SK-N-DZ (cell line): Measurements from ENCODE around the gene HMGN4. TPM values are rescaled to one million over a fixed set of nuclear protein-coding genes. Genes with fewer than 3 reads are reported as not detected.
"Not testable (repeated sequence)": the region's sequence is repeated elsewhere in the genome, so short reads cannot be mapped to it uniquely, and the experiment has no call there.

Experiments
- DNase-seq: peaks from one replicate; pipeline ENCODE4 v3.0.0-alpha.2; 2015; ENCODE audit warnings: low spot score
- polyA plus RNA-seq, 2 experiments: library from polyadenylated mRNA; depleted of rRNA; stranded (reverse); fragments of >200 nt; gene quantifications; 2 replicates each; pipeline ENCODE4 v1.2.3, GENCODE V29; 2014

Gene HMGN4
- 128 and 134 TPM in 2 replicates for polyA plus RNA-seq (2014; cell fraction: cytosol; rRNA removed)
- 60.1 and 87.1 TPM in 2 replicates for polyA plus RNA-seq (2014; cell fraction: nucleus; rRNA removed)

DNA sequence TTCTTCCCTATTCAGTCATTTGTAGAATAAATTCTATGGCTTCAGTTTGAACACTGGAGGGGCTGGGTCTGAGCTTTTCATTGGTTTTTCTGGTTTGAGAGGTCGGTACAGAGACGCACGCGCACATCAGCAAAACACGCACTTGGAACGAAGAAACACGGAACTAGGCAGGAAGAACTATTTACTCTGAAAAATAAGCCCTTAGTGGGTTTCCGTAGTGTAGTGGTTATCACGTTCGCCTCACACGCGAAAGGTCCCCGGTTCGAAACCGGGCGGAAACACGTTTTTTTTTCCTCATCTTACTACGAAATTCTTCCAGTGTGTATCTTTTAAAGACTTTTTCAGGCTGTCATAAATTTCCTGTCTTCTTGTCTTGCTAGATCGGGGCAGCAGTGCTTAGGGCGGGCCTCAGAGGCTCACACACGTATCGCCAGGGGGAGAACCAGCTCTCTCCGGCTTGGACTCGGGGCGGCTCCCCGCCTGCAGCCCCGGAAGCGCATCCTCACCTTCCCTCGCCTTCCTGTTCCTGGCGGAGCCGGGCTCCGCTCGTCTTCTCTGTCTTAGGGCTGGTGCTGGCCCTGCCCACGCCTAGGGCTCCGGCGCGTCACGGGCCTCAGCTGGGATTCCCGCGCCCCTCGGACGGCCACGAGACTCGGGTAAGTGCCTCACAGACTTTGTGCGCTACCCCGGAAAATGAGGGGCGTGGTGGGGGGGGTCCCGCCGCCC lies at the start of gene HMGN4:
TSS of gene HMGN4 (plus strand) at position 521 of the 726 bp plus-strand sequence. CDS start 6,841 bp downstream, outside the sequence.
- peak; percentile 94 for DNase-seq

DNA sequence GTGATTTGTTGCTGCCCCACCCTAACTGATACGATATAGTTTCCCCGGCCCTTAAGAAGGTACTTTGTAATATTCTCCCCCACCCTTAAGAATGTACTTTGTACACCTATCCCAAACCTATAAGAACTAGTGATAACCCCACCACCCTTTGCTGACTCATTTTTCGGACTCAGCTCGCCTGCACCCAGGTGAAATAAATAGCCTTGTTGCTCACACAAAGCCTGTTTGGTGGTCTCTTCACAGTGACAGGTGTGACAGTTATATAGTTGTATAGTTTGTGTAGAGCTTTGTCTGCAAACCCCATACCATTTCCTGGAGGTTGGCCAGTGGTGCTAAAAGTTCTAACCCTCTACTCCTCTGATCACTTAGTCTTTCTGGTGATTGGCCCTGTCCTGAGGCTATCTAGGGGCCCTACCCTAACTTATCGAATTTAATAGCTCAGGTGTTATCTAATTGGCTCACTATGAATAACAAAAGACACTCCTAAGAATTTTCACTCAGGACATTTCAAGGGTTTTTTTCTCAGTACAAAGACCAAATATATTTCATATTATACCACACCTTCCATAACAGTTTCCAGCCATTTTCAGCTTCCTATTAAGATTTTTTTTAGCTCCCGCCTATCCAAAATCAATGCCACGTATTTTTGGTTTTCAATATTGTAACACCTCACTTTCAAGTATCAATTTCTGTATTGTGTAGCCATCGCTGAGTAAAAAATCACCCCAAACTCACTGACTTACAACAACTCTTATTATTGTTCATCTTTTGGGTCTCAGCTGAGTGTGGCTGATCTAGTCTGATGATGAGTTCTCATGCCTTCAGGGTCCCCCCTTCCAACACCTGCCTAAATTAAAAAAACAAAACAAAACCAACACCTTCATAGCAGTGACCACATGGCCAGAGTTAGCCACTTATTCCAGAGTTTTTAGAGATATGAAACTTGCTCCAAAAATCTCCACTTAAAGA lies 47.9 kb upstream of the HMGN4 start:
- DNase-seq, result no peak

DNA sequence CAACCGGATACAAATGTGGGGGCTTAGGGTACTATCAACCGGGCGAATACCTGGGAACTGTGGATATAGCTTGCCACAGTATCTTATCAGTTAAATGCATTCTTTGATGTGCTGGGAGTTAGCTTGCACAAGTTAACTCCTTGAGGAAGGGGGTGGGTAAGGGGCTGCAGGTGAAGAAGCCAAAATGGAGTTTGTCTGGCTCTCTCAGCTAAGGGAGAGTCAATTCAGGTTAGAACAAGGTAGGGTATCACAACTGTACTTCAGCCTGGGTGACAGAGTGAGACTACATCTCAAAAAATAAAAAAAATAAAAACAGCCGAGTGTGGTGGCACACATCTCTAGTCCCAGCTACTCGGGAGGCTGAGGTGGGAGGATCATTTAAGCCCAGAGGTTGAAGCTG lies 46.6 kb upstream of the HMGN4 start:
- DNase-seq, result no peak

DNA sequence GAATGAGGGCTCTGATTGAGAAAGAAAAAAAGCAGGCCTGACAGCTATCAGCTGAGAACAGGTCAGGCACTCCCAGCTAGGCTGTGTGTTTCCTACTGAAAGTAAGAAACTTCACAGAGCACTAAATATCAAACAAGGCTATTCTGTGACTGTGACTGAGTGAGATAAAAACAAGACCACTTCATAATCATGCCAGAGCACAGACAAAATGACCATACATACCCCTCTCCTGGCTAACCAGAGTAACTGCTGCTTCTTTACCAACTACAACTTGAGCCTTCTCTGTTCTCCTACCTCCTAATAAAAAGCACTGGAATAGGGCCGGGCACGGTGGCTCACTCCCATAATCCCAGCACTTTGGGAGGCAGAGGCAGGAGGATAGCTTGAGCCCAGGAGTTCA lies 44.9 kb upstream of the HMGN4 start:
- DNase-seq, result no peak

DNA sequence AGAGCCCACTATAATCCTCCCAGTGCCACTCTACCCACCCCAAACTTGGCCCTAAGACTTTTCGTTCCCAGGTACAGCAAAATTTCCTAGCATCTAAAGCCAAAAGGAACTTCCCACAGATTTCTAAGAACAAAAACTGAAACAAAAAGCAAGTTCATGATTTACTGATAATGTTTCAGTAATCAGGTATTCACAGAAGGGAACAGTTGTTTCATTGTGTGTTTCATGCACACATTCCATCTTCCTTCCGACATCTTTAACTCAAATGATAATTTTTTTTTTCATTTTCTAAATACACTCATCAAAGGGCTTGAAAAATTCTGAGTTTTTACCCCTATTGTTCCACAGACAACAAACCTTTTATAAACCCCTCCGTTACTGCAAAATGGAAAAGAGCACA lies 44.0 kb upstream of the HMGN4 start:
- no peak for DNase-seq

DNA sequence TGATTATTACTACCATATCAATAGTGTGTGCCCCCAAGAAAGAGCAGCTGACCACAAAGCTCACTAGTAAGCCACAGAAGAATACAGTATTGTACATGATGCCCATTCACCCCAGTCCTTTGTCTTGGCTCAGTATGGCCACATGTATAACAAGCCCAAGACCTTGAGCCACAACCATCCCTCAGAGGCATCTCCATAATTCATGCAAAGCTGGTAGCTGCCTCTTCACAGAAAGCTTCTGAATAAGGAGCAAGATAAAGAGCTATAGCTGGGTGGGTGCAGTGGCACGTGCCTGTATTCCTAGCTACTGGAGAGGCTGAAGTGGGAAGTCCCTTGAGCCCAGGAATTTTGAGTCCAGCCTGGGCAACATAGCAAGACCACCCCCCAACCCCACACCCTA lies 42.9 kb upstream of the HMGN4 start:
- no peak for DNase-seq

DNA sequence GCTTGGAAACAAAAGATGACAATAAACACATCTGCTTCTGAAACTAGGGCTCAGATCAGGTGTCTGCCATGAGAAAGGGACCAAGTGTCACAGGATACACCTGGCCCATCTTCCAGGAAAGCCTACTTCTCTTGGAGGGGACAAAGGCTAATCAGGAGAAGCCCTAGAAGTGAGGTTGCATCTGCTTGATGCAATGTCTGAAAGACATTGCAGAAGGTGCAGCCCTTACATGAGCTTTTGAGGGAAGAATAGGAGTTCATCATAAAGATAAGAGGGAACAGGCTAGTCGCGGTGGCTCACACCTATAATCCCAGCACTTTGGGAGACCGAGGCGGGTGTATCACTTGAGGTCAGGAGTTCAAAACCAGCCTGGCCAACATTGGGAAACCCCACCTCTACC lies 40.6 kb upstream of the HMGN4 start:
- no peak for DNase-seq

DNA sequence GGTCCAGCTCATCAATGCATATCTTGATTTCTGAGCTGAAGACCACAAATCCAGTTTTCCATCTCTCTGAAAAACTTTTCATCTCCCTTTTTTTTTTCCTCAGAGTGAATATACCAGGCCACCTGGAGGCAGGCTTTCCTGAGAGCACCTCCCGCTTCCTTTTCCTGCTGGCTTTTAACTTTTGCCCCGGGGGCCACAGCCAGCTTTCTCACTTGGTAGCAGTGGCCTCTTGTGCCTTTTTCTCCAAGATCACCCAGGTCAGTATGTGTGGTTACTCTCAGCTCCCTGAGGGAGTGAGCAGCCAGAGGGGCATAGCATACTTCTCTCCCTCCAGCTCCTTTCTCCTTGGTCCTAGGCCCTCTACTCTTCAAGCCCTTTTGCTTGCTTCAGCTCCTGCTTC lies 38.1 kb upstream of the HMGN4 start, which contains the start of gene BTN1A1:
TSS of gene BTN1A1 (plus strand) at position 202 of the 400 bp plus-strand sequence. CDS start 984 bp downstream, outside the sequence.
- DNase-seq, result no peak

DNA sequence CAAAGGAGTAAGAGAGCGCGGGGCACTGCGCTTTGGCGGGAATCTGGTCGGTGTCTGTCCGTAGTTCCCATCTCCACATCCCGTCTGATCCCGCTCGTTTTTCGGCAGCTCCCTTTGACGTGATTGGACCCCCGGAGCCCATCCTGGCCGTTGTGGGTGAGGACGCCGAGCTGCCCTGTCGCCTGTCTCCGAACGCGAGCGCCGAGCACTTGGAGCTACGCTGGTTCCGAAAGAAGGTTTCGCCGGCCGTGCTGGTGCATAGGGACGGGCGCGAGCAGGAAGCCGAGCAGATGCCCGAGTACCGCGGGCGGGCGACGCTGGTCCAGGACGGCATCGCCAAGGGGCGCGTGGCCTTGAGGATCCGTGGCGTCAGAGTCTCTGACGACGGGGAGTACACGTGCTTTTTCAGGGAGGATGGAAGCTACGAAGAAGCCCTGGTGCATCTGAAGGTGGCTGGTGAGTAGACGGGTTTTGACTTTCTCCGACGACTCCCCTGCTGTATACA lies 36.6 kb upstream of the HMGN4 start:
- DNase-seq, result no peak

GRCh38 chr6:26502165-26502564 lies 36.0 kb upstream of the HMGN4 start:
- DNase-seq, result peak; percentile 38

DNA sequence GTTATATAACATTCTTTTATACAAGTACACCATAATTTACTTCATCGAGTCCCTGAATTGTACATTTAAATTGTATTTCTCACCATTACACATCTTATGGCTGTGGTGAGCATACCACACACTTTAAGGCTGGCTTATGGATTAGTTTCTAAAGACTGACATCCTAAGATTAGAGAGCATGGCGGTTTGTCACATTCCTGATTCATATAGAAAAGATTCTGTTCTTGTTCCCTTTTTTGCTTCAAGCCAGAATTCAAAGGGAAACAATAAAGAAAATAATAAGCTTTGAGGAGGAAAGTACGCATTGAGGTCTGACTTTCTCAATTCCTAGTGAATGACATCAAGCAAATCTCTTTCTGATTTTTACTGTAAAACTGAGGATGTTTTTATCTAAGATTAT lies 35.5 kb upstream of the HMGN4 start:
- no peak for DNase-seq

GRCh38 chr6:26507658-26508057 lies 30.5 kb upstream of the HMGN4 start:
- no peak for DNase-seq

DNA sequence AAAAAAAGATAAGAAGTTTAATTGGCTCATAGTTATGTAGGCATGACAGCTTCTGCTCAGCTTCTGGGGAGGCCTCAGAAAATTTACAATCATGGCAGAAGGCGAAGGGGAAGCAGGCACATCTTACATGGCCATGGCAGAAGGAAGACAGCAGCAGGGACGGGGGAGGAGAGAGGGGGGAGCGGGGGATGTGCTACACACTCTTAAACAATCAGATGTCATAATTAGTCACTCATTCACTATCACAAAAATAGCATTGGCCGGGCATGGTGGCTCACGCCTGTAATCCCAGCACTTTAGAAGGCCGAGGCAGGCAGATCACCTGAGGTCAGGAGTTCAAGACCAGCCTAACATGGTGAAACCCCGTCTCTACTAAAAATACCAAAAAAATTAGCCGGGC lies 27.1 kb upstream of the HMGN4 start:
- DNase-seq, result not testable (repeated sequence)

GRCh38 chr6:26514984-26515383 lies 23.2 kb upstream of the HMGN4 start:
- DNase-seq, result no peak

DNA sequence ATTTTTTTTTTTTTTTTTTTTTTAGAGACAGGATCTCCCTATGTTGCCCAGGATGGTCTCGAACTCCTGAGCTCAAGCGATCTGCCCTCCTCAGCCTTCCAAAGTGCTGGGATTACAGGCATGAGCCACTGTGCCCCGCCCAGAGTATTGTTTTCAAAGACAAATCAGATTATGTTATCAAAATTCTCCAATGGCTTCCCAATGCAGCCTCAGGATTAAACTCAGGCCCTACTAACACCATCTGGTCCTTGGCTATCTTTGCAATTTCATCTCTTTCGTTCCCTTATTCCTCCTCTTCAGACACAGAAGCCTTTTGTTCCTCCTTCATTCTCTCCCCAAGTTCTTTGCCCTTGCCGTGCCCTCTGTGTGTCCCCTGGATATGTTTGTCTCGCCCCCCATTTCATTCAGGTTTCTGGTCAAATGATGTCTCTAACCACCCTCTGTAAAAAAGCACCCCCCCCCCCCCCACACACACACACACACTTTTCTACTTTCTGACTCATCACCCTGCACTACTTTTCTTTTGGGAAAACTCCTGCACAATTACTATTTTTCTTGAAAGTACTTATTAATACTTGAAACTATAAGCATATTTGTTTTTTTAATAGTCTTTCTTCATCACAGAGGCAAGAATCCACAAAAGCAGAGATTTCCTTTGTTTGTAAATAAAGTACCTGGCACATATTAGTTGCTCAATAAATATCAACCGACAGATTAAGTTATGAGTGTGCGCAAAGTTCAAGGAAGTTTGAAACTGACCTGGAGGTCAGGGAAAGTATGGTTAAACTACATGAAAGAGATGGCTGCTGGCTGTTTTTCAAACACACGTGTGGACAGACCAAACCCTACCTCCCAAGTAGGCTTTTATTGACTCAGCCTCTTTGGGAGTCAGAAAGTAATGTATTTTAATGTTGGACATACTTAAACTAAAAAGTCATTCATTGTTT lies 21.4 kb upstream of the HMGN4 start:
- DNase-seq, result no peak

DNA sequence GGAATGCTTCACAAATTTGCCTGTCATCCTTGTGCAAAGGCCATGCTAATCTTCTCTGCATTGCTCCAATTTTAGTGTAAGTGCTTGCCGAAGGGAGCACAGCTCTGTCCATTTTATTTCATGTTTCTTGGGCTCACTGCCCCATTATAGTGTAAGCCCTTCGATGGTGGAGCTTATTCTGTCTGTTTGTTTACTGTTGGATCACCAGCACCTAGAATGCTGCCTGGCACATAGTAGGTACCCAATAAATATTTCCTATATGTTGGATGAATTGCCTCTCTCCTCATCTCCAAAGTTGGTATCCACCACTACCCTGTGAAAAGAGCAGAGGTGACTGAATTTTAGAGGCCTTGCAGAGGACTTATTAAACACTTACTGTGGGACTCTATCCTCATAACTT lies 18.8 kb upstream of the HMGN4 start:
- DNase-seq, result no peak

DNA sequence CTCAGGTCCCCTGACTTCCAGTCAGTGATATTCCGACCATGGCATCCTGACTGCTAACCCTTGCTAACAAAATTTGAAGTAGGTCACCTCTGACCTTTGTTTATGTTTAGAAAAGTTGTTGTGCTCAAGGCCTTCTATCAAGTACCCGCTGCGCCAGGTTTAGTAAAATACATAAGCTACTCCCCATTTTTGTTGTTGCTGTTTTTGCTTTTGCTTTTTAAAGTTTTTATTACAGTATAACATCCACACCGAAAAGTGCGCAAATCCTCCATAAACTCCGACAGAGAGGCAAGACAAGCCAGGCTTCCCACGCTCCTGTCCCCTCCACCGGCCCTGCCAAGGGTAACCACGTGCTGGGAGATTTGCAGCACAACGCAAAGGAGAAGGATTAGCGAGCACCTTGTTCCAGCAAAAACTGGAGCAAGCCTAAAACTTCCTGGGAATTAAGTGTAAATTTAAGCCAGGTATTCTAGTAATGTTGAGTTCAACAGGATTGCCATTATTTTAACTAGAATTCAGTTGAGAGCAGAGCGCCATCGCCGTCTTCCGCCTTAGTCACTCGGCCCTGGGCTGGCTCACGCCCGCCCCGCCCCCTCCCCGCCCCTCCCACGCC lies 17.8 kb upstream of the HMGN4 start:
- DNase-seq, result peak; percentile 77

DNA sequence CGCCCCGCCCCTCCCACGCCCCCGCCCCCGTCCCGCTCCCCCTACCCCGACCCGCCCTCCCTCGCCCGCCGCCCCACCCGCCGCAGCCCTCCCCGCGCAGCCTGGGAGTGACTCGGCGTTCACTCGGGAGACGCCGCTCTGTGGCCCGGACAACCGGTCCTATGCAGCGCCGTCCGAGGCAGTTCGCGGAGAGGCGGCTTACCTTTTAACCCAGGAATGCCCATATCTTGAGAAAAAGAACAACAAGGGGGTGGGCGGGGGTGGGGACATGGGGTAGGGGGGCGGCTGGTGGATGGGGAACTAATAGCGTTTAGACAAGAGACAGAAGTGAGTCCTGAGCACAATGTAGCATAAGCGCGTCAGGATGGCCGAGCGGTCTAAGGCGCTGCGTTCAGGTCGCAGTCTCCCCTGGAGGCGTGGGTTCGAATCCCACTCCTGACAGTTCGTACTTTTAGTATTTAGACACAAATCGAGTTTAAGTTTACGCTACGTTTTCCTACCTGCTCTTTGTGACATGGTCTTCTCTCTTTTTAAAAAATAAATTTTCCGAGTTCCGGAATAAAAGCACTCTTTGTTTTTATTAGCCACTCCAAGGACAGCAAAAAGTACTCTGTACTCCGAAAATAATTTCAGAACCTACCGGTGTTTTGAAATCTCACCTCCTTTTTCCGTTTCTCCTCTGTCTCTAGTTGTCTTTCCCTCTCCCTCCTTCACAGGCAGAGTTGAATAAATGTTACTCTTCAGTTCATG lies 17.1 kb upstream of the HMGN4 start:
- DNase-seq, result peak; percentile 82

DNA sequence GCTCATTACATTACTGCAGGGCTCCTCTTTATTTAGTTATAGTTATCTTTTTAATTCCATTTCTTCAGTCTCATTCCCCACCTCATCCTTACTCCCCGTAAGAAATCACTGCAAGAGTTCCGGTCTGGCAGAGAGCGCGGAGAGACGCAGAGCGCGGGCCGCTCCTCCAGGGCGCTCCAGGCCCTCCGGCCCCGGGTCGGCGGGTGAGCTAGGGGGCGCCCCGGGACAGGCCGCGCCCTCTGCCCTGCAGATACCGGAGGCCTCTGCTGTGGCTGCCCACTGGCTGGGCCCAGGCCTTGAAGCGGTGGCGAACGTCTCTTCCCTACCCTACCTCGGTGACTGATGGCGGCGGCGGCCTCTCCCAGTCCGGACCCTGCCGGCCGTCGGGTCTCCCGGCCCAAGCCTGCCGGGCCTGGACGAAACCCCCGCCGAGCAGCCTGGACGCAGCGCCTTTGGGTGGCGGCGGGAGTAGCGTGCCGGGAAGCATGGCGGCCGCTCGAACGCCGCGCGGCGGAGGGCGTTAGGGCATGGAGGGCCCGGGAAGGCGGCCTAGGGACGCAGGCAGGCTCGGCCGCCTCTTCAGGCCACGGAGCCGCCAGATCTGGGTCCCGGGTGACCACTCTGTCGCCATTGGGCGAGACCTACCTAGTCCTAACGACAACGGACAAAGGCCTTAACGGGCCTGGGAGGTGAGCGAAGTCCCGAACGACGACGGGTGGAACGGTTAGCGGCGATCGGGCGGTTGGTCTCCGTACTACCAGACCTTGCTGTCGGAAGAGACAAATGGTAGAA lies 16.4 kb upstream of the HMGN4 start:
- peak; percentile 76 for DNase-seq
